Measurements from ENCODE around the gene ZNF446. TPM values are rescaled to one million over a fixed set of nuclear protein-coding genes. Genes with fewer than 3 reads are reported as not detected.

The ZNF446 gene
- total and polyA plus RNA-seq, 10 of the 15 experiments (the other 5 are each of a cell fraction or from before 2014, with no cell fraction given): 0.14 to 6.9 (median 4.1) TPM

- TF ChIP-seq ATF2 (IDR thresholded peaks at IDR 0.05; ENCODE audit: low read length) (no peak), ZBTB4 (CRISPR knock-in tag; IDR thresholded peaks at IDR 0.05) (no peak), RAD21 (IDR thresholded peaks at IDR 0.05; ENCODE audit: insufficient read depth, low read depth, low read length) (0 out of 2 replicates have a peak, but pooled peaks have one; percentile 16), TCF7 (IDR thresholded peaks at IDR 0.05; ENCODE audit: borderline replicate concordance) (no peak), POLR2AphosphoS2 (IDR thresholded peaks at IDR 0.05; ENCODE audit: low read depth, low read length) (peak; percentile 79; the same call in 1 of the 2 replicates), YY1 (IDR thresholded peaks at IDR 0.05; ENCODE audit: low read depth, low read length) (peak; percentile 89), NBN (IDR thresholded peaks at IDR 0.05) (peak; percentile 93), DPF2 (IDR thresholded peaks at IDR 0.05) (peak; percentile 25; the same call in 1 of the 2 replicates), SUZ12 (IDR thresholded peaks at IDR 0.05; ENCODE audit: unreplicated experiment) (no peak), E4F1 (IDR thresholded peaks at IDR 0.05; ENCODE audit: borderline replicate concordance, partially characterized antibody) (peak; percentile 84), ELK1 (IDR thresholded peaks at IDR 0.05; ENCODE audit: low read depth, low read length) (peak; percentile 83), RBBP5 (conservative IDR thresholded peaks at IDR 0.05) (no peak), KLF5 (IDR thresholded peaks at IDR 0.05; ENCODE audit: partially characterized antibody) (peak; percentile 94), SIN3A (IDR thresholded peaks at IDR 0.05; ENCODE audit: low read depth, low read length) (0 out of 2 replicates have a peak, but pooled peaks have one; percentile 64), RFX5 (IDR thresholded peaks at IDR 0.05; ENCODE audit: low read depth, low read length) (no peak), CHD1 (IDR thresholded peaks at IDR 0.05; ENCODE audit: low read depth, low read length) (no peak), ZNF687 (IDR thresholded peaks at IDR 0.05) (peak; percentile 53; the same call in 1 of the 2 replicates)
Measured at GRCh38 chr19:58499021-58499927, 23.1 kb downstream of the ZNF446 start (continued).
